HuH-7.5 (cell line): ENCODE results near the gene MOB1B.
"Not testable (repeated sequence)": the region's sequence is repeated elsewhere in the genome, so short reads cannot be mapped to it uniquely, and the experiment has no call there.

Source experiments
- DNase-seq: peaks from one replicate; pipeline ENCODE4 v3.0.0; 2011; ENCODE audit warnings: low spot score

MOB1B gene

DNA sequence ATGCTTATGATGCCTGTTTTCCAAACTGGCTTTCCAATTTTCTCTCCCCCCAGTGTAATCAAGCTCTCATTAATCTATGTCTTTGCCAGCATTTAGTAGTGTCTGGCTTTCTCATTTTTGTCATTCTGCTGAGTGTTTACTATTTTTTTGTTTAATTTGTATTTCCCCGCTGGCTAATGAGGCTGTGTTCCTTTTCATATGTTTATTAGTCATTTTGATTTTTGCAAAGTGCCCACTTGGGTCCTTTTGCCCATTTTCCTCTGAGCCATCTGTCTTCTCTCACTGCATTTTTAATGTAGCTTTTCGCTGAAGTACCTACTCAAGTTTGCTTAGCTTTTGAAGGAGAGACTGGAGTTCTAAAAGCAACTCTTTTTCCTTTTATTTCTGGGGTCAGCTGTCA lies 106.0 kb downstream of the MOB1B start:
- DNase-seq: no peak

DNA sequence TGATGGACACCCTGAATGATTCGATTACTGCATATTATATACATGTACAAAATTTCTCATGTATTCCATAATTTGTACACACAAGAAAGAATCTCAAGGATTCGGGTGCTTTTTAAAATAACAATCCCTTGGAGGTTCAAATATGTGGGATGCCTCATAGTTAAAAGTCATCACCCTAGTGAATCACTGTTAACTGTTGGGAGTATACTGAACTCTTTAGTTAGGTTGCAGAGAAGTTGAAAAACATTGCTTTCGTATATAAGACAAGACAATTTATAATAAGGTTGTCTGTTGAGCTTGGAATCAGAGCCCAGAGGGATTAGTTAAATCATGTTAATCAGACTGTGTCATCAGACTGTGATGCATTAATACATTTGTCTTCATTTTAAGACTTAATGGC lies 106.9 kb downstream of the MOB1B start:
- DNase-seq: no peak

DNA sequence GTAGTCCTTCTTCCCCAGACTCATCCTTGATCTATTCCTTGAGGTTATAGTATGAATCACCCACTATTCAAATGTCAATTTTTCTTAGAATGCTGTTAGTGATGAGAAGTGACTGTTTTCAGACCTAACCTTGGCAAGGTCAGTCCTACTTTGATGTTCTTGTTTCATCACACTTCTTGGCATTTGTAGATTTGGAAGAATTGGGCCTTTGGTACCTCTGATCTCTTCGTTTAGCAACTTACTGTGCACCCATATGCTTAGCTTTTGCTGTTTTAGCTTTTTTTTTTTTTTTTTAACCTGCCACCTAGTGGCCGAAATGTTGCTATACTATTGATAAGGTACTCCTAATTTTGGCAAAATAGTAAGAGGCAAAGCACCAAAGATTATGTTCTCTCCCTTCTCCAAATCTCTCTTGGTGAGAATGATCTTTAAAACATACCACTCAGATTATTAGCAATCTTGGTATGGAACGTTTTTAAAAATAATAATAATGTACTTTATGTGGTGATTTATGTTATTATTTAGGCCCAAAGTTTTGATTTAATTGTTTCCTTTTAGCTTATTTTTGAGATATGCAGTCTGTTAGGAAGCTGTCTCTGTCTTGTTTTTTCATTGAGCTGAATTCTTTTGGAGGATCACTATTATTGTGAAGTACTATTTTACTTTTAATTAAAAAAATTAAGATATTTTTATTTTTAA lies 107.9 kb downstream of the MOB1B start:
- peak; percentile 29 for DNase-seq

DNA sequence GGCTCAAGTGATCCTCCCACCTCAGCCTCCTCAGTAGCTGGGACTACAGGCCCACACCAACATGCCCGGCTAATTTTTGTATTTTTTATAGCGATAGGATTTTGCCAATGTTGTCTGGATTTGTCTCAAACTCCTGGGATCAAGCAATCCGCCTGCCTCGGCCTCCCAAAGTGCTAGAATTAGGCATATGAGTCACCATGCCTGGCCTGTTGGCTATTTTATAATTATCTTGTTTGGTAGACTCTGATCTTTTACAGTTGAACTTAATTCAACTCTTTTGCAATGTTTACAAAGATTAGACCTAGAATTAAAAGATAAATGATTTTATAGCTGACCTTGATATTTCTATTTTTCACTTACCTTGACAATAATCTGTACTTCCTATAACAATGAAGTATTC lies 109.3 kb downstream of the MOB1B start:
- no peak for DNase-seq

DNA sequence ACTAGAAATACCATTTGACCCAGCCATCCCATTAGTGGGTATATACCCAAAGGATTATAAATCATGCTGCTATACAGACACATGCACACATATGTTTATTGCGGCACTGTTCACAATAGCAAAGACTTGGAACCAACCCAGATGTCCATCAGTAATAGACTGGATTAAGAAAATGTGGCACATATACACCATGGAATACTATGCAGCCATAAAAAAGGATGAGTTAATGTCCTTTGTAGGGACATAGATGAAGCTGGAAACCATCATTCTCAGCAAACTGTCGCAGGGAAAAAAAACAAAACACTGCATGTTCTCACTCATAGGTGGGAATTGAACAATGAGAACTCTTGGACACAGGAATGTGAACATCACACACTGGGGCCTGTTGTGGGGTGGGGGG lies 115.2 kb downstream of the MOB1B start:
- DNase-seq: not testable (repeated sequence)

DNA sequence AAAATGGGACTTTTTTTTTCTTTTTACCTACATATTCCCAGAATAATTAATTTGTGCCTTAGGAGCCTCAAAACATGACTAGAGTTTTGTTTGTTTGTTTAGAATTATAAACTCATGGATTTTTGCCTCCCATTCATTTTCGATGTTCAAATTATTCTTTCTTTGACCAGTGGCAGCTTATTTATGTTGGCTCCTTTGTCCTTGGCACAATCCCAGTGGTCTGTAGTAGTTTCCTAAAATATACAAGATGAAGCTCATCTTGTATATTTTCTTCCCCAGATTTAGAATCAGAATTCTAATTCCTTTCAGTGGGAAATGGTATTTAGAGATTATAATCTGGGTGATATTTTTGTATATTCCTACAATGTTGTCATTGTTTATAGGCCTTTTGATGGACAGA lies 118.4 kb downstream of the MOB1B start:
- no peak for DNase-seq

DNA sequence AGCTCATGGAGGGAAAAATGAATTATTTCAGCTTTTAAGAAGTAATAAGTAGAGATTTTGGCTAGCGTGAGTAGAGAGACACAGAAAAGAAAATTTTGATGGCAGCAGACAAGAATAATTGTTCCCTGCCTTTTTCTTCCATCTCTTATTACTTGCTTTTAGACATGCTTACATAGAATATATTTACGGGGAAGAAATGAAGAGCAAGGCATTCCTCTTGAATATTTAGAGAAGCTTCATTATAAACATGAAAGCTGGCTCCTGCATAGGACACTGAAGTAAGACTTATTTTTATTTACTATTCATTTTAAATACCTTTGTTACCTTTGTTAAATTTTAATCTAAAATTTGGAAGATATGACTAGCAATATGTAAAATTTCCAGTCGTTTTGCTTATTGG lies 123.5 kb downstream of the MOB1B start:
- DNase-seq: no peak

DNA sequence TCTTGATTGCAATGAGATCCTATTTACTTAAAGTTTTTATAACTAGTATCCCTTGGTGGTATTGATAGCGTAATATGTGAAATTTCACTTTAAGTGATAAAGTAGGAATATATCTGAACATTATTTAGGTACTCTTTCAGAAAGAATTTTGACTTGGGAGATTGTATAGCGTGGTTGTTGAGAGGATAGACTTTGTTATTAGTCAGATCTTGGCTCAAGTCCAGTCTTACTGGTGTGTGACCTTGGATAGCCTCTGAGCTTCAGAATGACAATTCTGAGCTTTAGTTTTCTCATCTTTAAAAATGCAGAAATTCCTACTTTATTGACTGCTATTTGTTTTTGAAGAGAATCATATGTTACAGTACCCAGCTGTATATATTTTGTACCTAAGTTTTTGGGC lies 123.9 kb downstream of the MOB1B start:
- peak; percentile 11 for DNase-seq

DNA sequence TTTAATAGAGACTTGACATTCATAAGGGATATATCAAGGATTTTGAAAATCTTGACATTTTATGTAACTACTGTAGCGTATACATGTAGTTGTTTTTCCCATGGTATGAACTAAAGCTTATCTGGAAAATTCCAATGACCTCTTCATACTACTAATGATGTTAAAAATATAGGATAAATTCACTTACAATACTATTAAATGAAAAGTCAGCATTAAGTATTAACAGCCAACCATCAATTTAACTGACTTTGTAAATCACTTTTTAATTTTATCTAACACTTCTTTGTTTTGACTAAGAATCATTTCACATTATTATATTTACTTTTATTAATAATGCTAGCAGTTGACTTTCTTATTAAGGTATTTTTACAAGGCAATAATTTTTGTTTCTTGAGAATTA lies 125.4 kb downstream of the MOB1B start:
- no peak for DNase-seq

DNA sequence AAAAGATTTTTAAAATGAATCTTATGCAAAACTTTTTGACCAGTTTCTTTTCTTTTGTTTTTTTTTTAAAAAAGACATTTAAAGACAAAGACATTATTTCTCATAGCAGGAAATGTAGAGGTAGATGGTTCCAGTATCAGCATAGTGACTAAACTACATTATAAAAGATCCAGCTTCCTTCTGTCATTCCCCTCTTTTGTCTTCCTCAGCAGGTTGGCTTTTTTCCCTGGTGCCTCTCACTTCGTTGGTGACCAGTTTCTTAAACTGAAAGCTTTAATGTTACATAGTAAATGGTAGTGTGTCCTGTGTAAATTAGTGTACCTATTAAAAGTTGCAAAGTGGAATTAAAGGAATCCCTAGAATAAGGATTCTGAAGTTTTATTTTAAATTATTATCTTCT lies 127.3 kb downstream of the MOB1B start:
- no peak for DNase-seq

DNA sequence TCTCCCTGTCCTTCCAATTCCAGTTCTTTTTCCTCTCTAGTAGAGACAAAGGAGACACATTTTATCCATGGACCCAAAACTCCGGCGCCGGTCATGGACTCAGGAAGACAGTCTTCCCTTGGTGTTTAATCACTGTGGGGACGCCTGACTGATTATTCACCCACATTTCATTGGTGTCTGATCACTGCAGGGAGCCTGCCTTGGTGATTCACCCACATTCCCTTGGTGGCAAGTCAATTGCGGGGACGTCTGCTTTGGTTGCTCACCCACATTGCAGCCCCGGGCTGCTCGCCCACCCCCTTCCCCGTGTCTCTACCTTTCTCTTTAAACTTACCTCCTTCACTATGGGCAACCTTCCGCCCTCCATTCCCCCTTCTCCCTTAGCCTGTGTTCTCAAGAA lies 129.9 kb downstream of the MOB1B start:
- not testable (repeated sequence) for DNase-seq
